Camera-type eye (tissue), 1 donor: ENCODE measurements around the gene REXO1. TPM values are rescaled to one million over a fixed set of nuclear protein-coding genes. Genes with fewer than 3 reads are reported as not detected.

ENCODE experiments used
- total RNA-seq: library from RNA; depleted of rRNA; stranded (reverse); fragments of >200 nt; gene quantifications from one replicate; pipeline ENCODE4 v1.2.3, GENCODE V29; 2014

REXO1 gene, protein sequence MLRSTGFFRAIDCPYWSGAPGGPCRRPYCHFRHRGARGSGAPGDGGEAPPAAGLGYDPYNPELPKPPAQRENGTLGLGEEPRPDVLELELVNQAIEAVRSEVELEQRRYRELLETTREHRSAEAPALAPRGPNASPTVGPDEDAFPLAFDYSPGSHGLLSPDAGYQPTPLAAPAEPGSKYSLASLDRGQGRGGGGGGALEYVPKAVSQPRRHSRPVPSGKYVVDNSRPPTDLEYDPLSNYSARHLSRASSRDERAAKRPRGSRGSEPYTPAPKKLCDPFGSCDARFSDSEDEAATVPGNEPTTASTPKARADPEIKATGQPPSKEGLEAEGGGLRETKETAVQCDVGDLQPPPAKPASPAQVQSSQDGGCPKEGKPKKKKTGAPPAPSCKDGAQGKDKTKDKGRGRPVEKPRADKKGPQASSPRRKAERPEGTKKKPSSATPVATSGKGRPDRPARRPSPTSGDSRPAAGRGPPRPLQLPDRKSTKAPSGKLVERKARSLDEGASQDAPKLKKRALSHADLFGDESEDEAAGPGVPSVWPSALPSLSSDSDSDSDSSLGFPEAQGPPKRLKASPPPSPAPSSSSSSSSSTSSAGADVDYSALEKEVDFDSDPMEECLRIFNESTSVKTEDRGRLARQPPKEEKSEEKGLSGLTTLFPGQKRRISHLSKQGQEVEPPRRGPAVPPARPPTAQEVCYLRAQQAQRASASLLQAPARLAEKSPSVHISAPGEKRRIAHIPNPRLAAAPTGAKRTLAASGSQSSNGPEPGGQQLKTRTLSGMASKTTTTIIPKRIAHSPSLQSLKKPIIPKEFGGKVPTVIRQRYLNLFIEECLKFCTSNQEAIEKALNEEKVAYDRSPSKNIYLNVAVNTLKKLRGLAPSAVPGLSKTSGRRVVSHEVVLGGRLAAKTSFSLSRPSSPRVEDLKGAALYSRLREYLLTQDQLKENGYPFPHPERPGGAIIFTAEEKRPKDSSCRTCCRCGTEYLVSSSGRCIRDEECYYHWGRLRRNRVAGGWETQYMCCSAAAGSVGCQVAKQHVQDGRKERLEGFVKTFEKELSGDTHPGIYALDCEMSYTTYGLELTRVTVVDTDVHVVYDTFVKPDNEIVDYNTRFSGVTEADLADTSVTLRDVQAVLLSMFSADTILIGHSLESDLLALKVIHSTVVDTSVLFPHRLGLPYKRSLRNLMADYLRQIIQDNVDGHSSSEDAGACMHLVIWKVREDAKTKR
- total RNA-seq: 13.9 TPM

DNA sequence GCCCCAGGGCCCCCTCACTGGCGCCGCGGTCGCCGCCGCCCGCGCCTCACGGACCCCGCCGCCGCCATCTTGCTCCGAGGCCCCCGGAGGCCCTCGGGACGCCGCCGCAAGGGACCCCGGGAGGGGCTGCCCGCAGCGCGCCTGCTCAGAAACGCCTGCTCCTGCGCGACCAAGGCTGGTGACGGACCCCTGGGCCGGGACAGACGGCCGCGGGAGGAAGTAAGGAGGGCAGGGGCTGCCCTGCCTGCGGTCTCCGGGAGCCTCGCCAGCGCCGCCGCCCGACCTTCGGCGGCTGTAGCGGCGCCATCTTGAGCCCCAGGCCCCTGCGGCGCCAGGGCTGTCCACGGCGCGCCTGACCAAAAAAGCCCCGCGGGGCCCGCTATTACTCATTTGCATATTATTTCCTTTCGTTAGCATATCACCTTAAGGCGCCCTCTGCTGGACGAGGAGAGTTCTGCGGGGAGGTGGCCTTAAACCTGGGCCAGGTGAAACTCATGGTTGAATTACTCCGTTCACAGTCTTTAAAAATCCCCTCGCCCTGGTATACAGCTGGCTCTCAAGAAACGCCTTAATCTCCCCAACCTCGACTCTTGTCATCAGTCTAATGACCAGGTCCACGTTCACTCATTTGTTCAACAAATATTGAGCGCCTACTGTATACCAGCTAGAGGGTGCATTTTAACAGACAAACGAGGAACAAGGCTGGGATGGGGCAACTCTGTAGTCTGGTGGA, at the start of gene REXO1:
REXO1 (minus strand) TSS at position 85 of the 733 bp plus-strand sequence. CDS start 125 bp downstream, outside the sequence.

DNA sequence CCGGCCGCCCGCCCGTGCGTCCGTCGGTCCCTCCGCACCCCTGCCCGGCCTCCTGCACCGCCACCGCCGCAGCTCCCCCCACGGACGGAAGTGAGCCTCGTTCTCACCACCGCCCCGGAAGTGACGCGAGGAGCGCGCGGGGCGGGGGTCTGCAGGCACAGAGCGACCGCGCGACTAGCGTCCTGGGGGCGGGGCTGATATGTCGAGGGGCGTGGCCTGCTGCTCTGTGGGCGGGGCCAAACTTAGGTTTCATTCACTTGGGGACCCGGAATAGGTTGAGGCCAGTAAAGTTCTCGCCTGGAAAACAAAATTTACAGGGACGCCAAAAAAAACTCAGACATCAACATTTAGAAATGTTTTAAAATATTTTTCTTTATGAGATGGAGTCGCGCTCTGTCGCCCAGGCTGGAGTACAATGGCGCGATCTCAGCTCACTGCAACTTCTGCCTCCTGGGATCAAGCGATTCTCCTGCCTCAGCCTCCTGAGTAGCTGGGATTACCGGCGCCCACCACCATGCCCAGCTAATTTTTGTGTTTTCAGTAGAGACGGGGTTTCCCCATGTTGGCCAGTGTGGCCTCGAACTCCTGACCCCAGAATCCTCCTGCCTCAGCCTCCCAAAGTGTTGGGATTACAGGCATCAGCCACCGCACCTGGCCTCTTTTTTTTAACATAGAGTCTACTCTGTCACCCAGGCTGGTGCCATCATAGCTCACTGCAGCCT, 37.3 kb upstream of the REXO1 start, which contains the start of gene ABHD17A:
ABHD17A (minus strand) TSS at position 99 of the 722 bp plus-strand sequence. CDS start 3,930 bp downstream, outside the sequence.

DNA sequence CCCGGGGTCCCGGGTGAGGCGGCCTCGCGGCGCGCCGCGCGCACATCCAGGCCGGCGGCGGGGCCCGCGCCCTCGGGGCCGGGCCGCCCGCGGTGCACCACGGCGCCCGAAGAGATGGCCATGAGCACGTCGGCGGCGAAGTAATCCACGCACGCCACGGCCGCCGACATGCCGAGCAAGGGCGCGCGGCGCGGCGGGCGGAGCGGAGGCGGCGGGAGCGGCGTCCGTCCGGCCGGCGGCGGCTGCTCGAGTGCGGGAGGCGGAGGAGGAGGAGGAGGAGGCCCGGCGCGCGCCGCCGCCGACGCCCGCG, 15.0 kb upstream of the REXO1 start, which contains the start of gene KLF16:
KLF16 (minus strand) TSS at position 252 of the 310 bp plus-strand sequence; CDS start at position 170, 82 bp downstream.

DNA sequence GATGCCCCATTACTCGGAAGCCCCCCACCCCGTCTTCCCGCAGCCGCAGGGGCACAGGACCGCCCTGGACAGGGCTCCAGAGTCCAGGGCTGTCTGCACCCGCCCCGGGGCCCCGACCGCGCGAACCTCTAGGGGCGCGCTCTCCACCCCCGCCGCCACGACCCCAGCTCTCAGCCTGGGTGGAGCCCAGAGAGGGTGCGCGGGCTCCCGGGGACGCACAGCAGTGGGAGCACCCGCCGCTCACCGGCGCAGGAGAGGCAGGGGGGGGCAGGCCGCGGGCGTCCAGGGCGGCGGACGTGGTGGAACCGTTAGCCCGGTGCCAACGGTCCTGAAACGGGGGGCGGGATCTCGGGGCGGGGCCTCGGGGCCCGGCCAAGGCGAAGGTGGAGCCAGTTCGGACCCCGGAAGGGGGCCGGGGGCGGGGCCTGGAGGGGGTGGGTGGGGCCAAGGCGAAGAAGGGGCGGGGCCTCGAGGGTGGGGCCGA, 36.3 kb downstream of the REXO1 start, which contains the start of gene ATP8B3:
ATP8B3 (minus strand) TSS at position 335 of the 484 bp plus-strand sequence. CDS start 540 bp downstream, outside the sequence.

Other genes starting within 250 kb of the REXO1 start
- gene UQCR11, start 243.0 kb downstream of the REXO1 start, total RNA-seq: 21.9 TPM
- gene TCF3, start 195.9 kb downstream of the REXO1 start, total RNA-seq: 88.8 TPM
- gene ONECUT3, start 95.0 kb downstream of the REXO1 start, total RNA-seq: 0.55 TPM
- 2.1 TPM for gene ATP8B3, start 36.2 kb downstream of the REXO1 start, total RNA-seq
- 8.4 TPM for gene KLF16, start 15.1 kb upstream of the REXO1 start, total RNA-seq
- gene ABHD17A, start 37.0 kb upstream of the REXO1 start, total RNA-seq: 47.7 TPM
- gene ADAT3, start 56.9 kb upstream of the REXO1 start, total RNA-seq: 2.4 TPM
- gene SCAMP4, start 56.9 kb upstream of the REXO1 start, total RNA-seq: 44.6 TPM
- gene CSNK1G2, start 92.7 kb upstream of the REXO1 start, total RNA-seq: 64.4 TPM
- 78.3 TPM for gene BTBD2, start 167.2 kb upstream of the REXO1 start, total RNA-seq
- 62.2 TPM for gene MKNK2, start 202.8 kb upstream of the REXO1 start, total RNA-seq
- 37.2 TPM for gene MOB3A, start 247.8 kb upstream of the REXO1 start, total RNA-seq
- gene IZUMO4, start 248.4 kb upstream of the REXO1 start, total RNA-seq: 2.6 TPM